ENCODE results near the gene ZGRF1.
"Not testable (repeated sequence)": the region's sequence is repeated elsewhere in the genome, so short reads cannot be mapped to it uniquely, and the experiment has no call there.

The ZGRF1 gene

DNA sequence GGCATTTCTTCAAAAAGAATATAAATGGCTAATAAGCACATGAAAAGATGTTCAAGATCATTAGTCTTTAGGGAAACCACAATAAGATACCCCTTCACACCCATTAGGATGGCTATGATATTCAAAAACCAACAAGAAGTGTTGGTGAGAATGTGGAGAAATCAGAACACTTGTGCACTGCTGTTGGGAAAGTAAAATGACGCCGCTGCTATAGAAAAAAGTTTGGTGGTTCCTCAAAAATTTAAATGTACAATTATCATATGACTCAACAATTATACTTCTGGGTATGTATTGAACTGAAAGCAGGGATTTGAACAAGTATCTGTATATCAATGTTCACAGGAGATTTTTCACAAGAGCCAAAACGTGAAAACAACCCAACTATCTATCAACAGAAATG, 91.4 kb downstream of the ZGRF1 start:
- H3K9ac ChIP-seq (ENCODE audit: low read length) = no peak overlapping the region
- no peaks in the 10 kb centered on the region for H3K4me1 ChIP-seq (ENCODE audit: control insufficient read depth, insufficient read depth, low read length)
- H3K9me3 ChIP-seq (ENCODE audit: control insufficient read depth, low read length) = no peaks in the 10 kb centered on the region
- H3K4me3 ChIP-seq (ENCODE audit: low read length) = no peak overlapping the region
- H3K36me3 ChIP-seq (ENCODE audit: control insufficient read depth, insufficient read depth, low read length, severe bottlenecking) = no peaks in the 10 kb centered on the region
- no peaks in the 10 kb centered on the region for H3K27me3 ChIP-seq (replicated peaks; ENCODE audit: control insufficient read depth, insufficient read depth, low read length)
- no peak for DNase-seq (ENCODE audit: low read depth)

DNA sequence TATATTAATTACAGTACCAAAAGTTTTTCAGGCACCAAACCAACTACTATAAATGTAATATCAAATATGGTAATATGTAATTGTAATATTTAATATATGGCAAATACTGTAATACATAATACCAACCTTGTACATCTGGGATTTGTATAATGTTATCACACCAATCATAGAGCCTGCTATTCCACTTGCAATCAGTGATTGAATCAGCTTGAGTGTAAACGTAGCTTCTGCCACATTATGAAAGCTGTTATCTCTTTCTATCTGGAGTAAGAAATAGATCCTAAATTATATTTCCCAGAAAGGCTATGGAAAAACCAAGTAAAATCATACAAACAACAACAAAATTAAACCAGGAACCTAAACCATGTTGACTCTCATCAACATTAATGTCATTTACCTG, 96.0 kb downstream of the ZGRF1 start:
- H3K4me3 ChIP-seq (ENCODE audit: low read length) = no peak overlapping the region
- H3K9me3 ChIP-seq (ENCODE audit: control insufficient read depth, low read length) = no peaks in the 10 kb centered on the region
- DNase-seq (ENCODE audit: low read depth) = no peak
- no peak overlapping the region for H3K9ac ChIP-seq (ENCODE audit: low read length)
- no peaks in the 10 kb centered on the region for H3K4me1 ChIP-seq (ENCODE audit: control insufficient read depth, insufficient read depth, low read length)
- no peaks in the 10 kb centered on the region for H3K27me3 ChIP-seq (replicated peaks; ENCODE audit: control insufficient read depth, insufficient read depth, low read length)
- no peaks in the 10 kb centered on the region for H3K36me3 ChIP-seq (ENCODE audit: control insufficient read depth, insufficient read depth, low read length, severe bottlenecking)

DNA sequence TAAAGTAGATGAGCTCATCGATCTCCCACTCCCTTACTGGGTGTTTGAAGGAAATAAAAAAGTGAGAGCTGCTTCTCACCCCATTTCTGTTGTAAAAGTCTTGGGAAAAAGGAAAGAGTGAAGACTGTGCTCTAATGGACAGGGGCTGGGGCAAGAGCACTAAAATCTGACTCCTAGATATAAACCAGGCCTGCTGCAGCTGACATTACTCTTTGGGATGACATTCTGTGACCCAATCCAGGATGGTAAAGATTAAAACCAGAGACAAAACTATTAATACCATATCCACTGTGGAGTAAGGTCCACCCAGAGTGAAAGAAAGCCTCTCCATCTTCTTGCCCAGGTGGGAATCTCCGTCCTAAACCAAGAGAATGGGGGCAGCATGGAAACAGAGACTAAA, 100.6 kb downstream of the ZGRF1 start:
- Histone ChIP-seq H3K4me3 (ENCODE audit: low read length) (no peak overlapping the region), H3K36me3 (ENCODE audit: control insufficient read depth, insufficient read depth, low read length, severe bottlenecking) (no peaks in the 10 kb centered on the region), H3K27me3 (replicated peaks; ENCODE audit: control insufficient read depth, insufficient read depth, low read length) (no peaks in the 10 kb centered on the region), H3K9ac (ENCODE audit: low read length) (no peak overlapping the region), H3K4me1 (ENCODE audit: control insufficient read depth, insufficient read depth, low read length) (peaks cover 4% of the 10 kb centered on the region), H3K9me3 (ENCODE audit: control insufficient read depth, low read length) (no peaks in the 10 kb centered on the region)
- DNase-seq (ENCODE audit: low read depth) = no peak

DNA sequence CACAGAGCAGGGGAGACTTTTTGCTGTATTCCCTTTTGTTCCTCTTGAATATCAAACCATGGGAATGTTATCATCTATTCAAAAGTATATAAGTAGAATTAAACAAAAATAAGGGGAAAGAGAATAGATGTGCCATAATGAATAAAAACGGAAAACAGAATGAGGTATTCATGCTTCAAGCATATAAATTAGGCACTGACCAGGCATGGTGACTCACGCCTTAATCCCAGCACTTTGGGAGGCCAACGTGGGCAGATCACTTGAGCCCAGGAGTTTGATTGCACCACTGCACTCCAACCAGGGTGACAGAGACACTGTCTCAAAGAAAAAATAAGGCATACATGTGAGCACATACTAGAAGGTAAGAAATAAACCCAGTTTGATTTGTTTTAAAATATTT, 104.4 kb downstream of the ZGRF1 start:
- H3K9me3 ChIP-seq (ENCODE audit: control insufficient read depth, low read length) = no peaks in the 10 kb centered on the region
- H3K36me3 ChIP-seq (ENCODE audit: control insufficient read depth, insufficient read depth, low read length, severe bottlenecking) = no peaks in the 10 kb centered on the region
- no peaks in the 10 kb centered on the region for H3K27me3 ChIP-seq (replicated peaks; ENCODE audit: control insufficient read depth, insufficient read depth, low read length)
- no peak overlapping the region for H3K9ac ChIP-seq (ENCODE audit: low read length)
- DNase-seq (ENCODE audit: low read depth) = no peak
- no peak overlapping the region for H3K4me3 ChIP-seq (ENCODE audit: low read length)
- H3K4me1 ChIP-seq (ENCODE audit: control insufficient read depth, insufficient read depth, low read length) = peaks cover 4% of the 10 kb centered on the region

DNA sequence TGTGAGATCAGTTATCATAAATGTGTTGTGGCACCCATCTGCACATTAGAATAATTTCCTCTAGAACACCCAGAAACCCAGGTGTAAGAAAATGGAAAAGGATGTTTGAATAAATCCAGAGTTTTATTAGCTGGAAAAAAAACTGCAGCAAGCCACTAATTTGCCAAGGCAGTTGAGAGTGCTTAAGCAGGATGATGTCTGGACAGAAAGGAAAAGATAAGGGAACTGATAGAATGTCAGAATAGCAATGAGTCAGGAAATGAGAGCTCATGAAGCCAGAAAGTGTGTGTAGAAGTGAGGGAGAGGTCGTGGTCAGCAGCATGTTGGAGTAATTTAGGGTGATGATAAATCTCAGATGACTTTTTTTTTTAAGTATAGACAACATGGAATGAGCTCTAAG, 105.6 kb downstream of the ZGRF1 start:
- no peak overlapping the region for H3K4me3 ChIP-seq (ENCODE audit: low read length)
- H3K27me3 ChIP-seq (replicated peaks; ENCODE audit: control insufficient read depth, insufficient read depth, low read length) = no peaks in the 10 kb centered on the region
- H3K36me3 ChIP-seq (ENCODE audit: control insufficient read depth, insufficient read depth, low read length, severe bottlenecking) = no peaks in the 10 kb centered on the region
- no peaks in the 10 kb centered on the region for H3K9me3 ChIP-seq (ENCODE audit: control insufficient read depth, low read length)
- no peak for DNase-seq (ENCODE audit: low read depth)
- H3K4me1 ChIP-seq (ENCODE audit: control insufficient read depth, insufficient read depth, low read length) = peaks cover 4% of the 10 kb centered on the region
- H3K9ac ChIP-seq (ENCODE audit: low read length) = no peak overlapping the region

DNA sequence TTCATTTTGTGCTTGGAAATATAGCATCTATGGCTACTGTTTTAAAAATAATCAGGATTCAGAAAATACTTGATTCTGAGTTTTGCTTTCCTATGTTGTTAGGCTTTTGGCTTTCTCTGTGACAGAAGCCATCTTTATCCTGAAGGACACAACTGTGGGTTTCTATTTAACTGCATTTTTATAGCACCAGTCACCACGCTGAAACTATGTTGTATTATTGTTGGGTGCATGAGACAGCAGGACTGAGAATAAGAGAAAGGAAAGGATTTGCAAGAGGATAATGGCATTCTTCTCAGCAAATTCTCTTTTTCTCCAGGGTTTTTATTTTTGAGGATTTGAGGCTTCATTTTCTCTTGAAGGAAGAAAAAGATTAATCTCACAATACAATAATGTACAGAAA, 110.6 kb downstream of the ZGRF1 start:
- no peak for DNase-seq (ENCODE audit: low read depth)
- H3K4me1 ChIP-seq (ENCODE audit: control insufficient read depth, insufficient read depth, low read length) = no peaks in the 10 kb centered on the region
- no peaks in the 10 kb centered on the region for H3K36me3 ChIP-seq (ENCODE audit: control insufficient read depth, insufficient read depth, low read length, severe bottlenecking)
- H3K27me3 ChIP-seq (replicated peaks; ENCODE audit: control insufficient read depth, insufficient read depth, low read length) = peaks cover 33% of the 10 kb centered on the region
- H3K9ac ChIP-seq (ENCODE audit: low read length) = no peak overlapping the region
- H3K4me3 ChIP-seq (ENCODE audit: low read length) = no peak overlapping the region
- peaks cover 1% of the 10 kb centered on the region for H3K9me3 ChIP-seq (ENCODE audit: control insufficient read depth, low read length)

DNA sequence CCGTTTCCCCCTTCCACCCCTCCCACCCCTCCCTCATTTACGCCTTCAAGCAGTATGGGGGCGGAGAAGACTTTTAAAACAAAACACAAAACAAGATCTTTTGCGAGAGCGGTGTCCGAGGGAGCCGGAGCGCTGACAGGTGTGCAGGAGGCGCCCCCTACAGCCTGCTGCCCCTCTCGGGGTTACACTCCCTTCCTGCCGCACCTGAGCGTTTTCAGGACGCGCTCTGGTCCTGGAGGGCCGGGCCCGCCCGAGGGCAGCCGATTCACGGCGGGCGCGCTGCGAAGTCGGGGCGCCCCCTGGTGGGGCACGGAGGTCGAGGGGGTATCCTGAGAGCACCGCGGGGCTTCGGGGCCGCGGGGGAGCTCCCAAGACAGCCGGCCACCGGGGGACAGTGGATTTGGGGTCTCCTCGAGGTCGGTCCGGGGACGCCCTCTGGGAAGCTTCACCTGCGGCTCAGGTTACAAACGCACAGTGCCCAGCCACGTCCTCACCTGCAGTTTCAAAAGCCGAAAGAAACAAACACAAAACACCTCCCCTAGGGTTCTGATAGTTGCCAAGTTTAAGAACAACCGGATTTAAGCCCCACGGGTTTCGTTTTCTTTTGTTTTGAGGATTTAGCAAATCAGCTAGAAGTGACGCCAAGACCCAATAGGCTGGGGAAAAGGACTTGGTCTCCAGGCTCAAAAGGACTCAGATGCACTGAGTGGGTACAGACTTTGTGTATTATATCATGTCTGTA, 112.8 kb downstream of the ZGRF1 start:
- no peak overlapping the region for H3K9ac ChIP-seq (ENCODE audit: low read length)
- no peaks in the 10 kb centered on the region for H3K36me3 ChIP-seq (ENCODE audit: control insufficient read depth, insufficient read depth, low read length, severe bottlenecking)
- DNase-seq (ENCODE audit: low read depth) = no peak
- peaks cover 15% of the 10 kb centered on the region for H3K9me3 ChIP-seq (ENCODE audit: control insufficient read depth, low read length)
- H3K4me3 ChIP-seq (ENCODE audit: low read length) = peak overlapping the region; percentile 42
- peaks cover 53% of the 10 kb centered on the region for H3K27me3 ChIP-seq (replicated peaks; ENCODE audit: control insufficient read depth, insufficient read depth, low read length)
- no peaks in the 10 kb centered on the region for H3K4me1 ChIP-seq (ENCODE audit: control insufficient read depth, insufficient read depth, low read length)

DNA sequence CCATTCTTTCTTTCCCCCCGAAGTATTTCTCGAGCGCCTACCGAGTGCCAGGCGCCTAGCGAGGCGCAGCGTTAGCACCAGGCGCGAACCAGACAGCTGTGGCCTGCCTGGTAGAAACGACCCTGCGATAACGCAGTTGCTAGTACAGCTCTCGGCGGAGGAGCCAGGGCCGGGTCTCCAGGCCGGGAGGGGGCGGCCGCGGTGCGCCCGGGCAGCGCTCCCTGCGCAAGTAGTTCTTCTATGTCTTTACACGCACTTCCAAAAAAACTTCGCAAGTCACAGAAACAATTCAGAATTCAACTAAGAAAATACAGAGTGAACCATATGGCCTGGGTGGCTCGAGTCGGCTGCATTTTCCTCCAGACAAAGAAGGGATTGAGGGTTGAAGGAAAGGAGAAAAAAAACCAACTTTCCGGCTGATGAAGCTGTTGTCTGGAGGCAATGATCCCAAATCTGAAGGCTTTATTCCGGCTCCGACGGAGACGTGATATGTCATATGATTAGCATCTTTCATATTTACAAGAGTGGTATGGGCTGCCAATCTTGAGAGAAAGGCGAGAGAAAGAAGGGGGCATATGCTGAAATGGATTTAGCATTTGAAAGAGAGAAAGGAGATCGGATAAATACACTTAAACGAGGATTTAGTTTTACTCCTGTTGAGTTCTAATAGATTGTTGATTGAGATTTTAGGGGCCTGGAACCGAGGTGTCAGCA, 113.5 kb downstream of the ZGRF1 start:
- DNase-seq (ENCODE audit: low read depth) = no peak

DNA sequence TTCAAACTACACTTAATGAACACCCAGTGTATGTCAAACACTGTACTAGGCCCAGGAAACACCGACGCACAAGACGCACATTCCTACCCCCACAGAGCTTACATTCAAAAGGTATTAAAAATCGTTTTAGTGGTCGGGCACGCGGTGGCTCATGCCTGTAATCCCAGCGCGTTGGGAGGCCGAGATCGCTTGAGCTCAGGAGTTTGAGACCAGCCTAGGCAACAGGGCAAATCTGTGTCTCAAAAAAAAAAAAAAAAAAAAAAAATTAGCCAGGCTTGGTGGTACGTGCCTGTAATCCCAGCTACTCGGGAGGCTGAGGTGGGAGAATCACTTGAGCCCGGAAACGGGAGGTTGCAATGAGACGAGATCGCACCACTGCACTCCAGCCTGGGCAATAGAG, 114.3 kb downstream of the ZGRF1 start:
- Histone ChIP-seq H3K27me3 (replicated peaks; ENCODE audit: control insufficient read depth, insufficient read depth, low read length) (peaks cover 68% of the 10 kb centered on the region), H3K9me3 (ENCODE audit: control insufficient read depth, low read length) (peaks cover 18% of the 10 kb centered on the region)
- H3K4me1 ChIP-seq (ENCODE audit: control insufficient read depth, insufficient read depth, low read length); DNase-seq (ENCODE audit: low read depth); H3K36me3 ChIP-seq (ENCODE audit: control insufficient read depth, insufficient read depth, low read length, severe bottlenecking); H3K4me3 ChIP-seq (ENCODE audit: low read length); H3K9ac ChIP-seq (ENCODE audit: low read length): not testable (repeated sequence)

More for the DNA sequence above, 113.5 kb downstream of the ZGRF1 start:
- peaks cover 15% of the 10 kb centered on the region for H3K9me3 ChIP-seq (ENCODE audit: control insufficient read depth, low read length)
- no peaks in the 10 kb centered on the region for H3K36me3 ChIP-seq (ENCODE audit: control insufficient read depth, insufficient read depth, low read length, severe bottlenecking)
- no peak overlapping the region for H3K9ac ChIP-seq (ENCODE audit: low read length)
- H3K4me3 ChIP-seq (ENCODE audit: low read length) = peak overlapping the region; percentile 42
- peaks cover 60% of the 10 kb centered on the region for H3K27me3 ChIP-seq (replicated peaks; ENCODE audit: control insufficient read depth, insufficient read depth, low read length)
- H3K4me1 ChIP-seq (ENCODE audit: control insufficient read depth, insufficient read depth, low read length) = no peaks in the 10 kb centered on the region

DNA sequence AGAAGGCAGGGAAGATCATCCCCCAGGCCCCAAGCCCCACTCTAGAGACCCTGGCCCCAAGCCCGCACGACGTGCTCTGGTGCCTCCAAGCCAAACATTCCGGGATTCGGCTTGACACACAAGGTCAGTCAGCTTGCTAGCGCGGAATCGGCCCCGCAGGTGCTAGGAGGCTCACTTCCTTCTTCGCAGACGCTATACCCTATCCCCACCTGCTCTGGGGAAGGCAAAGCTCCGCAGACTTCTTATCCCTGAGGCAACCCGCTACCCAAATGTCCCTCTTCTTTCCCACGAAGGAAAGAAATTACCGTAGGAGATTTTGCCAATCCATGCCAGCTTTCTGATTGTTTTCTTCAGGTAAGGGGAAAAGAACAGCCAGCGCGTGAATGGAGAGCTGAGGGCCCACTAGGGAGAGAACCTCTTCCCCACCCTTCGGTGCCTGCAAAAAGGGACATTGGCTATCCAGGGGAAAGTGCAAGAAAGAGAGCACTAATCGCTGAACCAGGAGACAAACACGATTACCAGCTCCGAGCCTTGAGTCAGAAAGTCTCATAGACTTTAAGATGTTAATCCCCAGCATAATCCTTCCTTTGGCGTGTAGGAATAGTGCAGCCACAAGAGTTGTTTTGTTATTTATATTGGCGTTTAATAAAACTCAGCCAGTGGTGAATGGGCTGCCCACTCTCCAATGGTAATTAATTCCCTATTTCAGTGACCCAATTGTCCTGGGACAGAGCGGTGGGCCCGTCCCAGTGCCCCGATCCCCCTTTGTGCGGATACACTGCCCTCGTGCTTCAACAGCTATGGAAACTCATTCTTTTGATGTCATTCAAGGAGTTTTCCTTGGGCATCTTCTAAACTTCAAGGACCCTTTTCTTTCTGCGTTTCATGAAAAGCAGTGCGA, 115.3 kb downstream of the ZGRF1 start:
- H3K4me3 ChIP-seq (ENCODE audit: low read length) = no peak overlapping the region
- H3K36me3 ChIP-seq (ENCODE audit: control insufficient read depth, insufficient read depth, low read length, severe bottlenecking) = no peaks in the 10 kb centered on the region
- H3K9ac ChIP-seq (ENCODE audit: low read length) = no peak overlapping the region
- H3K4me1 ChIP-seq (ENCODE audit: control insufficient read depth, insufficient read depth, low read length) = peaks cover 5% of the 10 kb centered on the region
- peaks cover 76% of the 10 kb centered on the region for H3K27me3 ChIP-seq (replicated peaks; ENCODE audit: control insufficient read depth, insufficient read depth, low read length)
- peaks cover 18% of the 10 kb centered on the region for H3K9me3 ChIP-seq (ENCODE audit: control insufficient read depth, low read length)
- DNase-seq (ENCODE audit: low read depth) = no peak

DNA sequence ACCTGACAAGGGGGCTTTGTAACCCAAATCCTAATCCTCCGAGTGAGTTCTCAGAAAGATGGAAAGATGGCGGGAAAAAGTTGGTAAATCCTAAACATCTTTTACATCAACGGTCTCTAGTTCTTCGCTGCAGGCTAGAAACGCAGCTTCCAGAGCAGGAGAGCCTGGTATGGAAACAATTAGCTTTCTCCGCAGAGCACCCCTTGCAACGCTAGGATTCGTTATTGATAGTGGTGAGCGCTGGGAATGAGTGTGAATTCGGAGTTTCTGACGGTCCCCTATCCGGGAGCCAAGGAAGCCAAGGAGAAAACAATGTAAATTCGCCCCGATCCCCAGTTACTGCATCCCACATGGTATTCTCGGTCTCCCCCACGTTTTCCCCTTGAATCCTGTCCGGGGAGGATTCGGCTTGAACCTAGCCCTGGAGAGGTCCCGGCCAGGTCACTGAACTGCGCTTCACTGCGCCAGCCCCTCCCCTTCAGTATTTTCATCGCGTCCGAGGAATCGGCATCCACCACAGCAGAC, 116.0 kb downstream of the ZGRF1 start:
- peaks cover 18% of the 10 kb centered on the region for H3K9me3 ChIP-seq (ENCODE audit: control insufficient read depth, low read length)
- no peak overlapping the region for H3K4me3 ChIP-seq (ENCODE audit: low read length)
- H3K36me3 ChIP-seq (ENCODE audit: control insufficient read depth, insufficient read depth, low read length, severe bottlenecking) = no peaks in the 10 kb centered on the region
- no peak for DNase-seq (ENCODE audit: low read depth)
- peaks cover 6% of the 10 kb centered on the region for H3K4me1 ChIP-seq (ENCODE audit: control insufficient read depth, insufficient read depth, low read length)
- peaks cover 77% of the 10 kb centered on the region for H3K27me3 ChIP-seq (replicated peaks; ENCODE audit: control insufficient read depth, insufficient read depth, low read length)
- no peak overlapping the region for H3K9ac ChIP-seq (ENCODE audit: low read length)
